HepG2 (cell line): ENCODE results near the gene TMEM131L. TPM values are rescaled to one million over a fixed set of nuclear protein-coding genes. Genes with fewer than 3 reads are reported as not detected.

Experiments used
- ATAC-seq: fragments of 200-7000 bp; cut with Tn5 transposase; 3 replicates; pipeline ENCODE4 v1.9.1; 2020; ENCODE audit warnings: mild to moderate bottlenecking, moderate library complexity
- BruUV-seq: library from RNA; stranded (reverse); fragments of 400-500 nt; replicated peaks from 2 replicates; lab custom pipeline; 2021; lab: Mats Ljungman, UMichigan
- CTCF ChIA-PET: fragments of 300-600 bp; formaldehyde crosslinking; extraction: SDS; loops from one replicate; lab custom pipeline; 2021; ENCODE audit warnings: low total read pairs, inconsistent platforms, low intra/inter-chr PET ratio; lab: Yijun Ruan, JAX
- POLR2A ChIA-PET: fragments of 350-600 bp; sonication (Branson Sonifier 250); formaldehyde crosslinking; loops from one replicate; lab custom pipeline; 2020; ENCODE audit warnings: antibody characterized with exemption, inconsistent platforms; lab: Yijun Ruan, JAX
- DNase-seq: peaks from one replicate; pipeline ENCODE4 v3.0.0-alpha.2; 2015; ENCODE audit warnings: low spot score
- FAIRE-seq: peaks from 3 replicates; lab custom pipeline; 2011; peaks lifted over from hg19 to GRCh38; lab: Jason Lieb, UNC
- H2AFZ ChIP-seq: one replicate; pipeline ENCODE4 v1.6.1; 2011; ENCODE audit warnings: low read length, inconsistent platforms
- H3K27ac ChIP-seq: fragments of 300-600 bp; 3 replicates; pipeline ENCODE4 v1.8.0; 2011; ENCODE audit warnings: mixed run types, mild to moderate bottlenecking, mixed read lengths, low read length, inconsistent platforms; ENCODE audit not compliant: insufficient read depth; ENCODE audit errors: extremely low read length
- H3K27me3 ChIP-seq, 2 experiments: fragments of 200-600 bp in 1 of 2; 2 replicates in 1 of 2; 3 replicates in 1 of 2; pipeline versions ENCODE4 v1.6.0 to v1.8.0; 2011; ENCODE audit warnings: low read length in 2 of 2, mild to moderate bottlenecking in 2 of 2, moderate library complexity in 2 of 2, inconsistent platforms in 1 of 2; ENCODE audit not compliant: insufficient read depth in 2 of 2, control insufficient read depth in 1 of 2
- H3K36me3 ChIP-seq, 2 experiments: fragments of 200-600 bp in 1 of 2; replicated peaks in 1 of 2; 2 replicates in 1 of 2; 3 replicates in 1 of 2; pipeline versions ENCODE4 v1.5.1 to v1.8.0; 2011; ENCODE audit warnings: low read length in 2 of 2, inconsistent platforms in 1 of 2; ENCODE audit not compliant: insufficient read depth in 2 of 2, control insufficient read depth in 1 of 2
- H3K4me1 ChIP-seq: 2 replicates; pipeline ENCODE4 v1.5.1; 2012; ENCODE audit warnings: low read length, inconsistent platforms; ENCODE audit not compliant: insufficient read depth
- H3K4me2 ChIP-seq: 2 replicates; pipeline ENCODE4 v1.6.0; 2011; ENCODE audit warnings: low read depth, low read length, inconsistent platforms
- H3K4me3 ChIP-seq, 3 experiments: fragments of 200-600 bp in 1 of 3; sonication (generic), shearing (Covaris generic) in 1 of 3; replicated peaks in 1 of 3; 2 replicates each; pipeline ENCODE4 v1.5.1; 2011 to 2016; ENCODE audit warnings: low read length in 3 of 3, inconsistent platforms in 2 of 3, low read depth in 2 of 3, mild to moderate bottlenecking in 2 of 3, control low read depth in 1 of 3, mixed read lengths in 1 of 3; ENCODE audit not compliant: insufficient read depth in 1 of 3
- H3K79me2 ChIP-seq: one replicate; pipeline ENCODE4 v1.6.1; 2011; ENCODE audit warnings: low read length, inconsistent platforms; ENCODE audit not compliant: insufficient read depth
- H3K9ac ChIP-seq: 2 replicates; pipeline ENCODE4 v1.6.0; 2011; ENCODE audit warnings: mild to moderate bottlenecking, low read depth, low read length, inconsistent platforms; ENCODE audit not compliant: insufficient read depth
- H3K9me3 ChIP-seq: 2 replicates; pipeline ENCODE4 v1.5.1; 2012; ENCODE audit warnings: mild to moderate bottlenecking, low read length
- H4K20me1 ChIP-seq: 2 replicates; pipeline ENCODE4 v1.6.0; 2011; ENCODE audit warnings: inconsistent platforms, mild to moderate bottlenecking, low read length, moderate library complexity; ENCODE audit not compliant: insufficient read depth
- ARNT ChIP-seq: fragments of 450-650 bp; IDR thresholded peaks from 2 replicates; pipeline ENCODE4 v1.6.1; 2017
- HNRNPH1 ChIP-seq: fragments of 200-400 bp; formaldehyde crosslinking; optimal IDR thresholded peaks from 2 replicates; pipeline ENCODE3; 2017; ENCODE audit warnings: mild to moderate bottlenecking, low read depth, low read length
- ISL2 ChIP-seq: sonication (generic); formaldehyde crosslinking; IDR thresholded peaks from 2 replicates; pipeline ENCODE4 v1.5.0; 2020; ENCODE audit warnings: missing genetic modification reagents
- RBAK ChIP-seq: sonication (generic); formaldehyde crosslinking; IDR thresholded peaks from 2 replicates; pipeline ENCODE4 v1.5.1; 2020; ENCODE audit warnings: mild to moderate bottlenecking, missing genetic modification reagents
- TMF1 ChIP-seq: sonication (generic); formaldehyde crosslinking; IDR thresholded peaks from 2 replicates; pipeline ENCODE4 v1.8.1; 2022; ENCODE audit warnings: low read depth, missing genetic modification reagents
- ZBTB38 ChIP-seq: sonication (generic); formaldehyde crosslinking; IDR thresholded peaks from 2 replicates; pipeline ENCODE4 v1.5.1; 2020; ENCODE audit warnings: mild to moderate bottlenecking, missing genetic modification reagents
- ZNF468 ChIP-seq: sonication (generic); formaldehyde crosslinking; IDR thresholded peaks from 2 replicates; pipeline ENCODE4 v1.8.0; 2022; ENCODE audit warnings: mild to moderate bottlenecking, moderate library complexity, missing genetic modification reagents
- ZNF780A ChIP-seq: sonication (generic); formaldehyde crosslinking; IDR thresholded peaks from 2 replicates; pipeline ENCODE4 v1.8.0; 2022; ENCODE audit warnings: mild to moderate bottlenecking, missing genetic modification reagents, moderate library complexity
- WGBS: methylation state at CpG from one replicate; pipeline ENCODE4 v1.1.6; 2017; ENCODE audit warnings: low lambda C conversion rate; 5-methylcytosine and 5-hydroxymethylcytosine counted together
- in situ Hi-C: cut with HindIII; loops from 2 replicates; pipeline ENCODE4 v1.10.0; 2017; ENCODE audit warnings: low pct_unique_long_range_greater_than_20kb; ENCODE audit not compliant: extremely low pct_ligation_motif_present
- intact Hi-C: fragments of 100-400 bp; cut with micrococcal nuclease; formaldehyde crosslinking; loops from one replicate; pipeline ENCODE4 v1.10.0; 2022; ENCODE audit not compliant: unreplicated experiment
- polyA plus RNA-seq, 8 experiments: library from polyadenylated mRNA; depleted of rRNA in 3 of 8; stranded (reverse) in 7 of 8; unstranded in 1 of 8; fragments of >200 nt; fragmentation: Illumina TruSeq in 4 of 8; extraction: Trizol in 4 of 8; gene quantifications; 2 replicates each; pipeline versions ENCODE4 v1.2.1 to v1.2.3, GENCODE V29; 2011 to 2016; ENCODE audit warnings: low read depth in 4 of 8, missing spikeins in 1 of 8, mixed read lengths in 1 of 8; ENCODE audit not compliant: insufficient read depth in 1 of 8
- total RNA-seq, 5 experiments: library from RNA; depleted of rRNA; stranded (reverse); fragments of >200 nt; fragmentation: Illumina TruSeq; extraction: Trizol; gene quantifications; 2 replicates each; pipeline ENCODE4 v1.2.3, GENCODE V29; 2016; ENCODE audit warnings: low read depth in 1 of 5
- TF ChIP-seq, protein P1 (sequence below): IDR thresholded peaks from 2 replicates; pipeline ENCODE4 v1.6.1; 2018; ENCODE audit warnings: missing genetic modification reagents, mild to moderate bottlenecking, missing compliant biosample characterization
- TF ChIP-seq, protein P2 (sequence below): sonication (generic); formaldehyde crosslinking; IDR thresholded peaks from 2 replicates; pipeline ENCODE4 v1.9.0; 2022; ENCODE audit warnings: missing genetic modification reagents, mild to moderate bottlenecking, borderline replicate concordance
- TF ChIP-seq, protein P3 (sequence below): sonication (generic); formaldehyde crosslinking; conservative IDR thresholded peaks from 2 replicates; pipeline ENCODE4 v1.8.0; 2022; ENCODE audit warnings: missing genetic modification reagents
- TF ChIP-seq, protein P4 (sequence below): fragments of 450-650 bp; IDR thresholded peaks from 2 replicates; pipeline ENCODE4 v1.6.1; 2017
- TF ChIP-seq, protein P5 (sequence below): sonication (generic); formaldehyde crosslinking; IDR thresholded peaks from 2 replicates; pipeline ENCODE4 v1.5.0; 2020; ENCODE audit warnings: mild to moderate bottlenecking, missing genetic modification reagents, moderate library complexity
- TF ChIP-seq, protein P6 (sequence below): IDR thresholded peaks from 2 replicates; pipeline ENCODE4 v1.6.1; 2012; ENCODE audit warnings: inconsistent platforms

Gene TMEM131L
- total and polyA plus RNA-seq, 2 of the 13 experiments (the other 11 are each of a cell fraction or from before 2014, with no cell fraction given): 2.2 to 4.5 TPM

DNA sequence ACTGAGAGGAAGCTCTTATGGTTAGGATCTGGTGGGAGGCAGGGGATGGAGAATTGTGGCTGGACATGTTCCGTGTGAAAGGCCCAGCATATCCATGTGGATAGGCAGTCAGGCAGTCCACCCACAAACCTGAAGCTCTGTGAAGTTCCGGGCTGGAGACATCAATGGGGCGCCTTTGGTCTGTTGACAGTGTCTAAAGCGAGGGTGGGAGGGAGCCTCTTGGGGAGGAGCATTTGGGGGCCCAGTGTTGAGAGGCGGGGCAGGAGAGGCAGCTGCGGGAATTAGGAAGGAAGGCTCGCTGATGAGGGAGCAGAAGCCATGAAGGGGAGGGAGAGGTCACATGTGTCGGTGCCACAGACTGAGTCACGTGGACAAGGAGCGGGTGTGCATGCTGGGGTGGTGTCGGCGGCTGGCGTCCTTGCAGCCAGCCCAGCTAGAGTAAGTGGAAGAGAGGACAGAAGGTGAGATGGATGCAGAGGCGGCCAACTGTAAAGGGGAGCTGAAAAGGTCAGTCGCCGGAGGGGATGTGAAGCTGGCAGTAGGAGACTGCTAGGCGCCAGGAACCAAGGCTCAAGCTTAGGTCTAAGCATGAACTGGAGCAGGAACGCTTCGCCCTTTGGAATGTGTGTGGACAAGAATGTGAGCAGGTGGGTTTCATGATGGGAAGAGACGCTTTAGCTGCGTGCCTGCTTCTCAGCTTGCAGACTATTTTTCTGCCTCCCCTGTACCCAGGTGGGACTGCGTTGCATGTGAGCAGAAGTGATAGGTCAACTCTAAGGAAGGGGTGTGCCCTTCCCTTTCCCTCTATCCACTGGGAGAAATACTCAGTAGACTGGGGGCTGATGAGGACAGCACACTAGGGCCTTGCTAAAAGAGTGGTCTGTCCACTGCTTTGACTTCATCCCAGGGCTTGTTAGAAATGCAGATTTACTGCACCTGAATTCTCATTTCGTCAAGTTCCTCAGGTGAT, 174.0 kb downstream of the TMEM131L start (continued):
- TF ChIP-seq, protein P1, sequence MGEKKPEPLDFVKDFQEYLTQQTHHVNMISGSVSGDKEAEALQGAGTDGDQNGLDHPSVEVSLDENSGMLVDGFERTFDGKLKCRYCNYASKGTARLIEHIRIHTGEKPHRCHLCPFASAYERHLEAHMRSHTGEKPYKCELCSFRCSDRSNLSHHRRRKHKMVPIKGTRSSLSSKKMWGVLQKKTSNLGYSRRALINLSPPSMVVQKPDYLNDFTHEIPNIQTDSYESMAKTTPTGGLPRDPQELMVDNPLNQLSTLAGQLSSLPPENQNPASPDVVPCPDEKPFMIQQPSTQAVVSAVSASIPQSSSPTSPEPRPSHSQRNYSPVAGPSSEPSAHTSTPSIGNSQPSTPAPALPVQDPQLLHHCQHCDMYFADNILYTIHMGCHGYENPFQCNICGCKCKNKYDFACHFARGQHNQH (CRISPR knock-in tag): no peak
- TF ChIP-seq, protein P2, sequence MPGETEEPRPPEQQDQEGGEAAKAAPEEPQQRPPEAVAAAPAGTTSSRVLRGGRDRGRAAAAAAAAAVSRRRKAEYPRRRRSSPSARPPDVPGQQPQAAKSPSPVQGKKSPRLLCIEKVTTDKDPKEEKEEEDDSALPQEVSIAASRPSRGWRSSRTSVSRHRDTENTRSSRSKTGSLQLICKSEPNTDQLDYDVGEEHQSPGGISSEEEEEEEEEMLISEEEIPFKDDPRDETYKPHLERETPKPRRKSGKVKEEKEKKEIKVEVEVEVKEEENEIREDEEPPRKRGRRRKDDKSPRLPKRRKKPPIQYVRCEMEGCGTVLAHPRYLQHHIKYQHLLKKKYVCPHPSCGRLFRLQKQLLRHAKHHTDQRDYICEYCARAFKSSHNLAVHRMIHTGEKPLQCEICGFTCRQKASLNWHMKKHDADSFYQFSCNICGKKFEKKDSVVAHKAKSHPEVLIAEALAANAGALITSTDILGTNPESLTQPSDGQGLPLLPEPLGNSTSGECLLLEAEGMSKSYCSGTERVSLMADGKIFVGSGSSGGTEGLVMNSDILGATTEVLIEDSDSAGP (CRISPR knock-in tag): peak; percentile 26; the same call in 1 of the 2 replicates
- TF ChIP-seq ZNF780A (CRISPR knock-in tag): no peak
- no peak for TF ChIP-seq ISL2 (CRISPR knock-in tag)

DNA sequence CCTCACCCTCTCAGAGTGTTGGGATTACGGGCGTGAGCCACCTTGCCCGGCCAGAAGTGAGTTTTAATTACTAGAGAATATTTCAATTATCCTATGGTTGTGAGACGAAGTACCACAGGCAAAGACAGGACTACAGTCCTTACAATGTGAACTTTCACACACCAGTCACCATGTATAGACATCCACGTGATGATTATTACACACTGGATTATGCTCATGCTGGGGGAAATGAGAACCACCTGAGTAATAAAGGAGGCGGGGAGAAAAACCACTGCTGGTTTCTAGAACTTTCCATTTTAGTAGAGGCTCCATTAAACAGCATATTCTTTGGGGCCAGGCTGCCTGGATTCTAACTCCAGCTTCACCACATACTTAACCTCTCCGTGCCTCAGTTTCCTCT, 175.4 kb downstream of the TMEM131L start:
- in situ Hi-C loops (no loop called here), intact Hi-C loops (loop anchor here (5.0 to 10.0 kb wide), 3 partner anchors 207 to 499 kb away; no protein-coding TSS in a partner anchor)
- 69% methylated on average over 7 of the region's 7 CpGs for WGBS
- ChIA-PET POLR2A (no interaction called here), CTCF (no interaction called here)
- no peak for DNase-seq
- Histone ChIP-seq H3K27me3 (no peaks in the 10 kb centered on the region; a peak in 1 of 5 replicates), H3K27ac (no peak overlapping the region), H4K20me1 (no peaks in the 10 kb centered on the region), H3K4me1 (peaks cover 22% of the 10 kb centered on the region), H2AFZ (no peak overlapping the region), H3K4me3 (no peak overlapping the region), H3K79me2 (no peaks in the 10 kb centered on the region), H3K9ac (no peak overlapping the region), H3K4me2 (no peak overlapping the region), H3K36me3 (no peaks in the 10 kb centered on the region), H3K9me3 (peaks cover 5% of the 10 kb centered on the region)
- TF ChIP-seq, protein P3, sequence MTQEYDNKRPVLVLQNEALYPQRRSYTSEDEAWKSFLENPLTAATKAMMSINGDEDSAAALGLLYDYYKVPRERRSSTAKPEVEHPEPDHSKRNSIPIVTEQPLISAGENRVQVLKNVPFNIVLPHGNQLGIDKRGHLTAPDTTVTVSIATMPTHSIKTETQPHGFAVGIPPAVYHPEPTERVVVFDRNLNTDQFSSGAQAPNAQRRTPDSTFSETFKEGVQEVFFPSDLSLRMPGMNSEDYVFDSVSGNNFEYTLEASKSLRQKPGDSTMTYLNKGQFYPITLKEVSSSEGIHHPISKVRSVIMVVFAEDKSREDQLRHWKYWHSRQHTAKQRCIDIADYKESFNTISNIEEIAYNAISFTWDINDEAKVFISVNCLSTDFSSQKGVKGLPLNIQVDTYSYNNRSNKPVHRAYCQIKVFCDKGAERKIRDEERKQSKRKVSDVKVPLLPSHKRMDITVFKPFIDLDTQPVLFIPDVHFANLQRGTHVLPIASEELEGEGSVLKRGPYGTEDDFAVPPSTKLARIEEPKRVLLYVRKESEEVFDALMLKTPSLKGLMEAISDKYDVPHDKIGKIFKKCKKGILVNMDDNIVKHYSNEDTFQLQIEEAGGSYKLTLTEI (CRISPR knock-in tag): no peak
- TF ChIP-seq, protein P4, sequence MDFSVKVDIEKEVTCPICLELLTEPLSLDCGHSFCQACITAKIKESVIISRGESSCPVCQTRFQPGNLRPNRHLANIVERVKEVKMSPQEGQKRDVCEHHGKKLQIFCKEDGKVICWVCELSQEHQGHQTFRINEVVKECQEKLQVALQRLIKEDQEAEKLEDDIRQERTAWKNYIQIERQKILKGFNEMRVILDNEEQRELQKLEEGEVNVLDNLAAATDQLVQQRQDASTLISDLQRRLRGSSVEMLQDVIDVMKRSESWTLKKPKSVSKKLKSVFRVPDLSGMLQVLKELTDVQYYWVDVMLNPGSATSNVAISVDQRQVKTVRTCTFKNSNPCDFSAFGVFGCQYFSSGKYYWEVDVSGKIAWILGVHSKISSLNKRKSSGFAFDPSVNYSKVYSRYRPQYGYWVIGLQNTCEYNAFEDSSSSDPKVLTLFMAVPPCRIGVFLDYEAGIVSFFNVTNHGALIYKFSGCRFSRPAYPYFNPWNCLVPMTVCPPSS: no peak
- TF ChIP-seq ZNF468: no peak
- TF ChIP-seq ARNT: no peak
- no peak for TF ChIP-seq HNRNPH1
- TF ChIP-seq, protein P5, sequence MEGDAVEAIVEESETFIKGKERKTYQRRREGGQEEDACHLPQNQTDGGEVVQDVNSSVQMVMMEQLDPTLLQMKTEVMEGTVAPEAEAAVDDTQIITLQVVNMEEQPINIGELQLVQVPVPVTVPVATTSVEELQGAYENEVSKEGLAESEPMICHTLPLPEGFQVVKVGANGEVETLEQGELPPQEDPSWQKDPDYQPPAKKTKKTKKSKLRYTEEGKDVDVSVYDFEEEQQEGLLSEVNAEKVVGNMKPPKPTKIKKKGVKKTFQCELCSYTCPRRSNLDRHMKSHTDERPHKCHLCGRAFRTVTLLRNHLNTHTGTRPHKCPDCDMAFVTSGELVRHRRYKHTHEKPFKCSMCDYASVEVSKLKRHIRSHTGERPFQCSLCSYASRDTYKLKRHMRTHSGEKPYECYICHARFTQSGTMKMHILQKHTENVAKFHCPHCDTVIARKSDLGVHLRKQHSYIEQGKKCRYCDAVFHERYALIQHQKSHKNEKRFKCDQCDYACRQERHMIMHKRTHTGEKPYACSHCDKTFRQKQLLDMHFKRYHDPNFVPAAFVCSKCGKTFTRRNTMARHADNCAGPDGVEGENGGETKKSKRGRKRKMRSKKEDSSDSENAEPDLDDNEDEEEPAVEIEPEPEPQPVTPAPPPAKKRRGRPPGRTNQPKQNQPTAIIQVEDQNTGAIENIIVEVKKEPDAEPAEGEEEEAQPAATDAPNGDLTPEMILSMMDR: no peak
- TF ChIP-seq RBAK (CRISPR knock-in tag): no peak
- TF ChIP-seq ZBTB38 (CRISPR knock-in tag): no peak
- TF ChIP-seq, protein P6, sequence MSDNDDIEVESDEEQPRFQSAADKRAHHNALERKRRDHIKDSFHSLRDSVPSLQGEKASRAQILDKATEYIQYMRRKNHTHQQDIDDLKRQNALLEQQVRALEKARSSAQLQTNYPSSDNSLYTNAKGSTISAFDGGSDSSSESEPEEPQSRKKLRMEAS: no peak
- no peak for TF ChIP-seq TMF1
- no peak for FAIRE-seq
- BruUV-seq: no TSS peak
- ATAC-seq: no peak
